CD4-positive, alpha-beta T cell treated with Interferon alpha-2 for 1 hour (primary cell): ENCODE measurements around the gene MYEOV.

ENCODE experiments used
- DNase-seq, 2 donors: peaks; one replicate each; pipeline ENCODE4 v3.0.0-alpha.2; 2020 to 2022

MYEOV gene

GRCh38 chr11:69293819-69294505 is at the start of gene MYEOV:
Gene MYEOV, plus strand, starts transcription at chr11:69294155. Its CDS starts 1,200 bp downstream, at chr11:69295355.
- DNase-seq, result peak; percentile 39 to 43

GRCh38 chr11:69244266-69244665 is 49.7 kb upstream of the MYEOV start:
- no peak for DNase-seq

GRCh38 chr11:69245041-69245440 is 48.9 kb upstream of the MYEOV start:
- DNase-seq, result no peak

GRCh38 chr11:69245491-69246345 is 48.2 kb upstream of the MYEOV start:
- no peak for DNase-seq

- no peak for DNase-seq
Measured at GRCh38 chr11:69249311-69250185, 44.4 kb upstream of the MYEOV start.

- no peak for DNase-seq
Measured at GRCh38 chr11:69250186-69251056, 43.5 kb upstream of the MYEOV start.

GRCh38 chr11:69251057-69251393 is 42.9 kb upstream of the MYEOV start:
- DNase-seq, result no peak

- DNase-seq, result no peak
Measured at GRCh38 chr11:69251639-69252489, 42.1 kb upstream of the MYEOV start.

- no peak for DNase-seq
Measured at GRCh38 chr11:69252490-69252837, 41.5 kb upstream of the MYEOV start.

- no peak for DNase-seq
Measured at GRCh38 chr11:69253028-69253427, 40.9 kb upstream of the MYEOV start.

GRCh38 chr11:69257134-69257533 is 36.8 kb upstream of the MYEOV start:
- no peak for DNase-seq

- no peak for DNase-seq
Measured at GRCh38 chr11:69257838-69258658, 35.9 kb upstream of the MYEOV start.

GRCh38 chr11:69259096-69259495 is 34.9 kb upstream of the MYEOV start:
- DNase-seq, result no peak

- DNase-seq, result no peak
Measured at GRCh38 chr11:69260622-69261021, 33.3 kb upstream of the MYEOV start.

GRCh38 chr11:69261116-69261515 is 32.8 kb upstream of the MYEOV start:
- no peak for DNase-seq

- DNase-seq, result no peak
Measured at GRCh38 chr11:69262918-69263735, 30.8 kb upstream of the MYEOV start.

GRCh38 chr11:69263736-69264052 is 30.3 kb upstream of the MYEOV start:
- DNase-seq, result no peak

GRCh38 chr11:69264486-69264885 is 29.5 kb upstream of the MYEOV start:
- DNase-seq, result no peak

GRCh38 chr11:69265210-69265609 is 28.7 kb upstream of the MYEOV start:
- no peak for DNase-seq
